Stimulated activated CD8-positive, alpha-beta memory T cell treated with anti-CD3 and anti-CD28 coated beads, Interleukin-15, amount 100 ng/mL, for 1 hour (primary cell): ENCODE measurements around the gene OR52E2.
"Not testable (repeated sequence)": the region's sequence is repeated elsewhere in the genome, so short reads cannot be mapped to it uniquely, and the experiment has no call there.

Source experiments
- DNase-seq: peaks from one replicate; pipeline ENCODE4 v3.0.0-alpha.2; 2020; ENCODE audit warnings: low read depth

Gene OR52E2

GRCh38 chr11:5059391-5059790 lies at the start of gene OR52E2:
Gene OR52E2 (minus strand): TSS chr11:5059627. CDS start chr11:5059627, 0 bp downstream.
- DNase-seq, result no peak

- no peak for DNase-seq
These were observed 47.9 kb upstream of the OR52E2 start for GRCh38 chr11:5107285-5107684.

- no peak for DNase-seq
These were observed 43.6 kb upstream of the OR52E2 start for GRCh38 chr11:5103066-5103465.

- no peak for DNase-seq
These were observed 42.8 kb upstream of the OR52E2 start for GRCh38 chr11:5102246-5102645.

- no peak for DNase-seq
These were observed 36.6 kb upstream of the OR52E2 start for GRCh38 chr11:5096011-5096410.

GRCh38 chr11:5092821-5093585 lies 33.6 kb upstream of the OR52E2 start:
- no peak for DNase-seq

- no peak for DNase-seq
These were observed 31.2 kb upstream of the OR52E2 start for GRCh38 chr11:5090668-5091067.

GRCh38 chr11:5088556-5088955 lies 29.1 kb upstream of the OR52E2 start:
- no peak for DNase-seq

- DNase-seq, result no peak
These were observed 24.2 kb upstream of the OR52E2 start for GRCh38 chr11:5083602-5084001.

- no peak for DNase-seq
These were observed 22.0 kb upstream of the OR52E2 start for GRCh38 chr11:5081405-5081804.

- DNase-seq, result no peak
These were observed 12.4 kb upstream of the OR52E2 start for GRCh38 chr11:5071799-5072198.

GRCh38 chr11:5069272-5069671 lies 9.8 kb upstream of the OR52E2 start, which contains the start of gene OR52E1:
Gene OR52E1 (plus strand): TSS chr11:5069572.
- DNase-seq, result no peak

- DNase-seq, result no peak
These were observed 5.6 kb upstream of the OR52E2 start for GRCh38 chr11:5065027-5065426.

GRCh38 chr11:5058679-5059078 lies 748 bp downstream of the OR52E2 start:
- DNase-seq, result not testable (repeated sequence)

- no peak for DNase-seq
These were observed 12.6 kb downstream of the OR52E2 start for GRCh38 chr11:5046754-5047330.

- DNase-seq, result no peak
These were observed 13.2 kb downstream of the OR52E2 start, which contains the start of gene OR52J3 for GRCh38 chr11:5046226-5046625. Gene OR52J3 (plus strand): TSS chr11:5046526. CDS start chr11:5046526, 0 bp downstream.

GRCh38 chr11:5043380-5043779 lies 16.0 kb downstream of the OR52E2 start:
- no peak for DNase-seq

- DNase-seq, result no peak
These were observed 17.3 kb downstream of the OR52E2 start for GRCh38 chr11:5042091-5042490.

GRCh38 chr11:5040876-5041275 lies 18.6 kb downstream of the OR52E2 start:
- DNase-seq, result no peak

GRCh38 chr11:5038341-5038740 lies 21.1 kb downstream of the OR52E2 start:
- no peak for DNase-seq

- no peak for DNase-seq
These were observed 21.5 kb downstream of the OR52E2 start for GRCh38 chr11:5037926-5038325.

- no peak for DNase-seq
These were observed 22.8 kb downstream of the OR52E2 start for GRCh38 chr11:5036669-5037068.

GRCh38 chr11:5021996-5022395 lies 37.4 kb downstream of the OR52E2 start:
- no peak for DNase-seq

- DNase-seq, result no peak
These were observed 46.4 kb downstream of the OR52E2 start for GRCh38 chr11:5013012-5013411.
